ENCODE measurements around the gene PFN4.

DNA sequence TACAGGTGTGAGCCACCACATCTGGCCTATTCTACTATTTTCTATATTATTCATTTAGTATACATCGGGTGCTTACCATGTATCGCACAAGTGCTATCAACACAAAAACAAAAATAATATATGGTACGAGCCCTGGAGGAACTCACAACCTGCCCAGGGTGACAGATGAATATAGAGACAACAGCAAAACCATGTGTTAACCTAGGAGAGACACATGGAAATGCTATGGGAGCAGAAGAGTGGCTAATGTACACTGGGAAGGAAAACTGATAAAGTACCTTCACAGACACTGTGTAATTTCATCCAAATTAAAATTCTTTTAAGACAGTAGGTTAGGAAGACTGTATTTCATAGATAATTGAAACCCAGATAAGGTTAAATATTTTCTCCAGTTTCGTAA lies 50.9 kb downstream of the PFN4 start:
- TF ChIP-seq, protein P1, sequence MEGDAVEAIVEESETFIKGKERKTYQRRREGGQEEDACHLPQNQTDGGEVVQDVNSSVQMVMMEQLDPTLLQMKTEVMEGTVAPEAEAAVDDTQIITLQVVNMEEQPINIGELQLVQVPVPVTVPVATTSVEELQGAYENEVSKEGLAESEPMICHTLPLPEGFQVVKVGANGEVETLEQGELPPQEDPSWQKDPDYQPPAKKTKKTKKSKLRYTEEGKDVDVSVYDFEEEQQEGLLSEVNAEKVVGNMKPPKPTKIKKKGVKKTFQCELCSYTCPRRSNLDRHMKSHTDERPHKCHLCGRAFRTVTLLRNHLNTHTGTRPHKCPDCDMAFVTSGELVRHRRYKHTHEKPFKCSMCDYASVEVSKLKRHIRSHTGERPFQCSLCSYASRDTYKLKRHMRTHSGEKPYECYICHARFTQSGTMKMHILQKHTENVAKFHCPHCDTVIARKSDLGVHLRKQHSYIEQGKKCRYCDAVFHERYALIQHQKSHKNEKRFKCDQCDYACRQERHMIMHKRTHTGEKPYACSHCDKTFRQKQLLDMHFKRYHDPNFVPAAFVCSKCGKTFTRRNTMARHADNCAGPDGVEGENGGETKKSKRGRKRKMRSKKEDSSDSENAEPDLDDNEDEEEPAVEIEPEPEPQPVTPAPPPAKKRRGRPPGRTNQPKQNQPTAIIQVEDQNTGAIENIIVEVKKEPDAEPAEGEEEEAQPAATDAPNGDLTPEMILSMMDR (IDR thresholded peaks at IDR 0.05): no peak
- no peak for TF ChIP-seq POLR2A (IDR thresholded peaks at IDR 0.05)
